HG03103 (cell line): ENCODE data around the gene C11orf91.
"Not testable (repeated sequence)": the region's sequence is repeated elsewhere in the genome, so short reads cannot be mapped to it uniquely, and the experiment has no call there.

Experiments
- ATAC-seq: cut with Tn5 transposase; IDR thresholded peaks from one replicate; pipeline ENCODE4 v1.9.1; 2021; ENCODE audit warnings: low read depth; ENCODE audit not compliant: unreplicated experiment

The C11orf91 gene, protein sequence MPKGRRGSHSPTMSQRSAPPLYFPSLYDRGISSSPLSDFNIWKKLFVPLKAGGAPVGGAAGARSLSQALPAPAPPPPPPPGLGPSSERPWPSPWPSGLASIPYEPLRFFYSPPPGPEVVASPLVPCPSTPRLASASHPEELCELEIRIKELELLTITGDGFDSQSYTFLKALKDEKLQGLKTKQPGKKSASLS

DNA sequence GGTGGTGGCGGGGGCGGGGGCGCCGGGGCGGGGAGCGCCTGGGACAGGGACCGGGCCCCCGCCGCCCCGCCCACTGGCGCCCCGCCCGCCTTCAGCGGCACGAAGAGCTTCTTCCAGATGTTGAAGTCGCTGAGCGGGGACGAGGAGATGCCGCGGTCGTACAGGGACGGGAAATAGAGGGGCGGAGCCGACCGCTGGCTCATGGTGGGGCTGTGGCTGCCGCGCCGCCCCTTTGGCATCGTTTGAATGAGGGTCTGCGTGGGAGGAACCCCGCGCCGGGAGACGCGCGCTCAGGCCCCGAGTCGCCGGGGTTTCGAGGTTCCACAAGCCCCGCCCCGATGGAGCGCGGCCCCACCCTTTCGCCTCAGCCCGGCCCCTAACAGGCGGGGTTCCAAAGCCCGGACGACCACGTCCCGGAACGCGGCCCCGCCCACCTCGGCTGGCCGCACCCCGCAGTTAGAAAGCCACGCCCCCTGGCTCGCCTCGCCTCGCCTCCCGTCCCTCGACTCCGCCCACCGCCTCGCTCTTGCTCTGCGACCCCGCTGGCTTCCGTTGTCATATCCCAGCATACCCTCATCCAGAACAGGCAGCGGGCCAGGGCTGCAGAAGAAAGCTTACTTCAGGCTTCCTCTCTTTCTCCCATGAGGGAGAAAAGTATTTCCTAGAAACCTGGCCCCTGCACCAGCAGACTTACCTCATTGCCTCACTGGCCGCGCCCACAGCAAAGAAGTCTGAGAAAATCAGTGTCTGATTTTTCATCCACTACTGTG, at the start of gene C11orf91:
Gene C11orf91 (minus strand): TSS at position 325 of the 770 bp plus-strand sequence. CDS start 86 bp downstream, at position 239.
- ATAC-seq: peak; percentile 77

DNA sequence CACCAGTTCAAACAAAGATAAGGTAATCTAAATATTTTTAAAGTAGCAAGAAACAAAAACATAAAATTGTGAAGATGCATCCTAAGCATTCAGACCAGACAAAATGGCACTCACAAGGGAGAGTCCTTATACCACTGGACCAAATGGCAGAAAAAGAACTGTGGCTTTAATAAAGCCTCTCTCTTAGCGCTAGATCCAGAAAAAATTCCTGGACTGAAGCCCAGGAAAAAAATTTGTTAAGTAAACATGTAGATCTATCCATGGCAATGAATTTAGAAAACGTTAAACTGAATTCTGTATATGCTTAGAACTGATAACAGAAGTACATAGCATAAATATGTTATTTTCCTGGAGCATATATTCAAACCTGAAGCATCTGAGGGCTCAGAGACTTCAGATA, 47.4 kb upstream of the C11orf91 start:
- no peak for ATAC-seq

DNA sequence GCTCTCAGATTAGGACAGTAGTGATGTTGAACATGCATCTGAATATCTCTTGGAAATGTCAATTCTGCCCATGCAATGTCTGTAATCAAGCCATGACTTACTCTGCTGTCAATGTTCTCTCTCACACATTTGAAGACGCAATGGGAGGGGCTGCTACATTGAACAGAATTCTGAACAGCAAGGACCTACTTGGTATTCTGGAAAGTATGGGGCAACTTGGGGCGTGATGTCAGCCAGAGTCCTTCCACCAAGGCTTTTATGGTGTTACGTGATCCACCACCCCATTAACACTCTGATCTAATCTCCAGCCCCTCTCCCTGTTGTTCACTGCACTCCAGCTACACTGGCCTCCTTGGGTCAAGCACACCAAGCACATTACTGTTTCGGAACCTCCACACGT, 42.7 kb upstream of the C11orf91 start:
- no peak for ATAC-seq

DNA sequence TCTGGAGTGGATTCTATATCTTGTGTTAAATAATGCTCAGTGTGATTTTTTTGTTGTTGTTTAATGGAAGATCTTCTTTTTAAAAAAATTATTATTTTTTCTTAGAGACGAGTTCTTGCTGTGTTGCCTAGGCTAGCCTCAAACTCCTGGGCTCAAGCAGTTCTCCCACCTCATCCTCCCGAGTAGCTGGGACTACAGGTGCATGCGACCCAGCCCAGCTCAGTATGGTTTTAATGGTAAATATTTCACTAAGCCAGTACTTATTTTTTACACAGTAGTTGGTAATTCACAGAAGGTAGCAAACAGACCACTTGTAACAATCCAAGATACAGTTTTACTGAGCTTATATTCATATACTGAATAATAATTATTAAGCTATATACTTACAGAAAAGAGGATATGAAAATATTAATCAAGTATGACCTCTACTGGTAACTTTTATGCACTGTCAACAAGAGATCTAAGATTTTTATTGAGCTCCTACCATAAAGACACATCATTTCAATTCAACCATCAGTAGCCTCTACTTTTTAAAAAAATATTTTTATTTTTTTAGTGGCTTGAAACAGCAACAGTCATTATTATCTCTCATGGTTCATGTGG, 41.7 kb upstream of the C11orf91 start:
- ATAC-seq: no peak

DNA sequence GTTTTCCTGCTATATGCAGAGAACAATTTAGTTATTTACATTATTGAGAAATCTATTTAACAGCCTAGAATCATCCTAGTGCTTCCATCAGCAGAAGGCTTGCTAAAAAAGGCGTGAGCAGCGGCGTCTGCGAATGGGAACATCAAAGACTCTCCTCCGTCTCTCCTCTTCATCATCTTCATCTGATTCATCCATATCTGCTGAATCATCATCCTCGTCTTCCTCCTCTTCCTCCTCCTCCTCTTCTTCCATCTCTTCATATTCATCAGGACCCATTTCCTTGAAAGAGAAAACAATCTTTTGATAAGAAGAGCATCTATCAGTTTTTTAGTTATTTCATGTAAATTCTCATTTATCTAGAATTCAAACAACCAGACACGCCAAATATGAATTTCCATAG, 41.2 kb upstream of the C11orf91 start:
- no peak for ATAC-seq

DNA sequence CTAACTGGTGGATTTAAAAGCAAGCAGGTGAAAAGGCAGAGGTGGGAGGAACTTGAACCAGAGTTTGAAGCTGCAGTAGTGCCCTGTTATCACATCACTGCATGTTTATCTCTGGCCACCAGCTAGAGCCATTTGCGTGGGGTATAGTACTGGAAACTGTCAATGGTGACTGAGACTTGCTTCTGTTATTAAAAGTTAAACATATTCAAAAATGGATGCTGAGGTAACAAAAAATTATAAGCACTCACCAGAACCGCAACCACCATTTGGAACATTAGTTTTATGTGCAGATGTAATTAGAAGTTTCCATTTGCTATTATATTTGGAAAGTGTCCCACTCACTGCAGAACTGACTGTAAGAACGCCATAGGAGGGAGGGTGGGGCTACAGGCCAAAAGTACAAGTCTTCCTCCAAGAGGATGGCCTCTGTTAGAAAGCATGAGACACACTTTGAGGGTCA, 36.8 kb upstream of the C11orf91 start:
- ATAC-seq: no peak

DNA sequence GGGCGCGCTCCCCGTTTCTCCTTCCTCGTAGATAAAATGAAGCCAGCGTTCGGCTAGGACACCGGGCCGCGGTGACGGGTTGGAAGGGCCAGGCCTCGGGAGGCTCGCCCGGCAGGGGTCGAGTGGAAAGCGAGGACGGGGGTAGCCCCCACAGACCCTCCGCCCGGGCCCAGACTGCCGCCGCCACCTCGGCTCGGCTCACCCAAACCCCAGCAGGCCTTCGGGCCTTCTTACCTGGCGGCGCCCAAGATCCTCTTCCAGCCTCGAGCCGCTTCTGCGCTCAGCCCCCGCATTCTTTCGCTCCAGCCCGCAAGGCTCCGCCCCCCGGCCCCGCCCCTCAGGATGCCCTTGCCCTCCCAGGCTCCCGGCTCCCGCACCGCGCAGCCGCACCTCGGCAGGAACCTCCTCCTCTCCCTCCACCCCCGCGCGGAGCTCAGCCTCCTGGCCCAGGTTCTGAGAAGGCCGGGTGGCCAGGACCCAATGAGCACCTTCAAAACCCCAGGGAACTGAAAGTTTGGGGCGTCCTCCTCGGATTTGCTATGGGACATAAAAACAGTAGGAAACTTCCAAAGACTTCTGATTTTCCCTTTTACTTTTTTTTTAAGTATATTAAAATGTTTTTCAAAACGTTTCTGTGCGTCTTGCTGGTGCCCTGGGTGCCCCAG, 35.7 kb upstream of the C11orf91 start, which contains the start of gene CD59:
Gene CD59 (minus strand): TSS at position 276 of the 665 bp plus-strand sequence. CDS start 13,978 bp downstream, outside the sequence.
- ATAC-seq: peak; percentile 50

DNA sequence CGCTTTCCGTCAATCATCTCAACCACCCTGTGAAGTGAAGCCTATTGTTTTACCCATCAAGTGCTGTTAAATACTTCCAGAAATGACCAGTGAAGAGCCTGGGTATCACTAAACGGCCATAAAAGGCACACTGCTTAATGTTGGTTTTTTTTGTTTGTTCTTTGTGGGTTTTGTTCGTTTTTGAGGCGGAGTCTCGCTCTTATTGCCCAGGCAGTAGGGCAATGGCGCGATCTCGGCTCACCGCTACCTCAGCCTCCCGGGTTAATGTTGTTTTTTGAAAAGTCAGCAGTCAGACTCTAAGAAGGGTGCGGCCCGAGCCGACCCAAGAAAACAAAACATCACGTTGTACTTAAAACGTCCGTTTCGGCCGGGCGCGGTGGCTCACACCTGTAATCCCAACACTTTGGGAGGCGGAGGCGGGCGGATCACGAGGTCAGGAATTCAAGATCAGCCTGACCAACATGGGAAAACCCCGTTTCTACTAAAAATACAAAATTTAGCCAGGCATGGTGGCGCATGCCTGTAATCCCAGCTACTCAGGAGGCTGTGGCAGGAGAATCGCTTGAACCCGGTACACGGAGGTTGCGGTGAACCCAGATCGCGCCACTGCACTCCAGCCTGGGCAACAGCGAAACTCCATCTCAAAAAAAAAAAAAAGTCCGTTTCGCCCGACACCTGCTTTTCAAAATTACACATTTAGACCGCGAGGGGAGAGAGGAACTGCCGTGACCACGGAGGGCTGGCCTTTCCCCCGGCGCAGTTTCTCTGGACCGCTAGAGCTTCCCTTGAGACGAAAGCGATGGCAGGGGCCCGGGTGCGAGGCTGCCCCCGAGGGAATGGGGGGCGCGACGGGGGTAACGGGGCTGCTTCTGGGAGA, 34.9 kb upstream of the C11orf91 start:
- peak; percentile 36 for ATAC-seq

DNA sequence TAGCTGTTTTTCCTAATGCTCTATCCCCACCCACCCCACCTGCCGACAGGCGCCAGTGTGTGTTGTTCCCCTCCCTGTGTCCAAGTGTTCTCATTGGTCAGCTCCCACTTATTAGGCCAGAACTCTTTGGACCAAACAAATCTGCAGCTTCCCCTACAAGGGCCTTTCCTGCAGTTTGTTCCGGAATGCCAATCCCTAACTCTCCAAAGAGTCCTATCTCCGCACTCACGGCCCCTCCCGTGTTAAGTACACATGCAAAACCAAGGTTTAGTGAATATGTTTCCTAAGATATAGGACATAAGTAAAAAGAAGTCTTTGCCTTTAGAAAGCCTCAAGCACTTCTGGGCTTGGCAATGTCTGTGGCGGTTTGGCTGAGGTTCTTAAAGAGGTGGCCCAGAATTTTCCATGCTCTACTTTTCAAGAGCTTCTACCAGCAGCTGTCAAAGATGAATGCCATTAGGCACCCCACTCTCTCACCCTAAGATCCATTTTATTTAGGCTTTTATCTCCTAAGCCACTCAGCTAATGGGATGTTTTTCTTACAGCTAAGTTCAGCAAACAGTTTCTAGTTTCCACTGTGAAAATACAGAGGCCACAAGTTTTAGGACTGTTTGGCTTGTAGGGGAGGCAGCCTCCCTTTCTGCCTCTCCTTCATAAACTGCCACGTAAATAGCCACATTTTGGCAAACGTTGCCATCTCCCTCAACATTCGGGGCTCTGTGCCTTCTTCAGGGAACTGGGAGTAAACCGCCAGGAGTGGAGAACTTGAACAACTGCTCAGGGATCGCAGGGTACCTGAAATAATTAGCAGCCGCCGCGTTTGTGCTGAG, 34.0 kb upstream of the C11orf91 start:
- ATAC-seq: no peak

DNA sequence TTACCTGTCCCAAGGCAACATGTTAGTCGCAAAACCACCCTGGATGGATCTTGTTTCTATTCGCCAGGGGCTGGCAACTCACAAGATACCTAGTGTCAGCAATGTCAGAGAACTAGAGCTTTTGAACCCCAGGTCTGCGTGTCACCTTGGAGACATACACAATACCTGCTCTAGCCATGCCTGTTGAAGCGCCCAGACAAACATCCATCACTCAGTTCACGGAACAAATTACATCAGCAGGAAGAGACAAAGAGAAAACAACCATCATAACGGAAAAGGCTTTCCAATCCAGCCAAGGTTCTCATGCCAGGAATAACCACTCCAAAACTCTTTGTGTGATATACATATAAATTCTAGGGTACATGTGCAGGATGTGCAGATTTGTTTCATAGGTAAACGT, 33.4 kb upstream of the C11orf91 start:
- no peak for ATAC-seq

DNA sequence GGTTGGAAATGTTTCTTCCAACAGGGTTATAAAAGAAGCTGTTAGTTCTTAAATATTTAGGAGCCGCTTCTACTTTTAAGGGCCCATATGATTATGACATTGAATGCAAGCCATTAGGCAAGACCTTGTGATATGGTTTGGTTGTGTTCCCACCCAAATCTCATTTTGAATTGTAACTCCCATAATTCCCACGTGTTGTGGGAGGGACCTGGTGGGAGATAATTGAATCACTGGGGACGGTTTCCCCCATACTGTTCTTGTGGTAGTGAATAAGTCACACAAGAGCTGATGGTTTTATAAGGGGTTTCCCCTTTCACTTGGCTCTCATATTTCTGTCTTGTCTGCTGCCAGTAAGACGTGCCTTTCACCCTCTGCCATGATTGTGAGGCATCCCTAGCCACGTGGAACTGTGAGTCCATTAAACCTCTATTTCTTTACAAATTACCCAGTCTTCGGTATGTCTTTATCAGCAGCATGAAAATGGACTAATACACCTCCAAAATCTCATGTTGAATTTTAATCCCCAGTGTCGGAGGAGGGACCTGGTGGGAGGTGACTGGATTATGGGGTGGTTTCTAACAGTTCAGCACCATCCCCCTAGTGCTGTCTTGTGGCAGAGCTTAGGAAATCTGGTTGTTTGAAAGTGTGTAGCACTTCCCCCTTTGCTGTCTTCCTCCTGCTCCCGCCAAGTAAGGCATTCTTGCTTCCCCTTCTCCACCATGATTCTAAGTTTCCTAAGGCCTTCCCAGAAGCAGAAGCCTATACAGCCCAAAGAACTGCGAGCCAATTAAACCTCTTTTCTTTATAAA, 31.3 kb upstream of the C11orf91 start:
- ATAC-seq: no peak

DNA sequence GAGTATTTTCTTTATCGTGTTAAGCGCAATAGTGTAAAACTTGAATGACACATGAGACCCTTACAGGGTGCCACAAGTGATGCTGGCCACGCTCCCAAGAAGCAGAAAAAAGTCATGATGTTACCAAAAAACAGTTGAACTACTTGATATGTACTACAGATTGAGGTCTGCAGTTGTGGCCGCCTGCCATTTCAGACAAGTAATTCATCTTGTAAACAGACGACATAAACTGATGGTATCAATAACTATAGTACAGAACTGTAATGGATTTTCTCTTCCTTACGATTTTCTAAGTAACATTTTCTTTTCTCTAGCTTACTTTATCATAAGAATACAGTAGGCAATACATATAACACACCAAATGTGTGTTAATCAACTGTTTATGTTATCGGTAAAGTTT, 30.1 kb upstream of the C11orf91 start:
- ATAC-seq: no peak

DNA sequence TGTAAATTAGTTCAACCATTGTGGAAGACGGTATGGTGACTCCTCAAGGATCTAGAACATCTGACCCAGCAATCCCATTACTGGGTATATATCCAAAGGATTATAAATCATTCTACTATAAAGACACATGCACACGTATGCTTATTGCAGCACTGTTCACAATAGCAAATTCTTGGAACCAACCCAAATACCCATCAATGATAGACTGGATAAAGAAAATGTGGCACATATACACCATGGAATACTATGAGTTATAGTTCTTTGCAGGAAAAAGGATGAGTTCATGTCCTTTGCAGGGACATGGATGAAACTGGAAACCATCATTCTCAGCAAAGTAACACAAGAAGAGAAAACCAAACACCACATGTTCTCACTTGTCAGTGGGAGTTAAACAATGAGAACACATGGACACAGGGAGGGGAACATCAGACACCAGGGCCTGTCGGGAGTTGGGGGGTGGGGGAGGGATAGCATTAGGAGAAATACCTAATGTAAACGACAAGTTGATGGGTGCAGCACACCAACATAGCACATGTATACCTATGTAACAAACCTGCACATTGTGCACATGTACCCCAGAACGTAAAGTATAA, 28.5 kb upstream of the C11orf91 start:
- not testable (repeated sequence) for ATAC-seq

DNA sequence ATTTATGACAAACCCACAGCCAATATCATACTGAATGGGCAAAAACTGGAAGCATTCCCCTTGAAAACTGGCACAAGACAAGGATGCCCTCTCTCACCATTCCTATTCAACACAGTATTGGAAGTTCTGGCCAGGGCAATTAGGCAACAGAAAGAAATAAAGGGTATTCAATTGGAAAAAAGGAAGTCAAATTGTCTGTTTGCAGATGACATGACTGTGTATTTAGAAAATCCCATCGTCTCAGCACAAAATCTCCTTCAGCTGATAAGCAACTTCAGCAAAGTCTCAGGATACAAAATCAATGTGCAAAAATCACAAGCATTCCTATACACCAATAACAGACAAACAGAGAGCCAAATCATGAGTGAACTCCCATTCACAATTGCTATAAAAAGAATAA, 26.9 kb upstream of the C11orf91 start:
- not testable (repeated sequence) for ATAC-seq

DNA sequence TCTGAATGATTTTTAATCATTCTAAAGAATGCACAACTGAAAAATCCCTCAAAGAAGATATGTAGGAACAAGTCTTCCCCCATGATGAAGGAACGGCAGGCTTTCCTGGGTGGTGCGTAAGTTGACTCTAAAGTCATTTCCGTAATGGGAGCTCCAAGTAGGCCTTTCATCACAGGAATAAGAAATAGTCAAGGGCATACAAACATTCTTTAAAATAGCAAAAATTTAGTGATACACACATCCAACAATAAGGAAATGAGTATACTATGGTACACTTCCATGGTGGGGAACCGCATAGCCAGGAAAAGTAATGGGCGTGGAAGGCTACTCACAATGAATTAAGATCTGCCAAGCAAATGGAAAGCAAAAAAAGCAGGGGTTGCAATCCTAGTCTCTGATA, 24.9 kb upstream of the C11orf91 start:
- no peak for ATAC-seq

DNA sequence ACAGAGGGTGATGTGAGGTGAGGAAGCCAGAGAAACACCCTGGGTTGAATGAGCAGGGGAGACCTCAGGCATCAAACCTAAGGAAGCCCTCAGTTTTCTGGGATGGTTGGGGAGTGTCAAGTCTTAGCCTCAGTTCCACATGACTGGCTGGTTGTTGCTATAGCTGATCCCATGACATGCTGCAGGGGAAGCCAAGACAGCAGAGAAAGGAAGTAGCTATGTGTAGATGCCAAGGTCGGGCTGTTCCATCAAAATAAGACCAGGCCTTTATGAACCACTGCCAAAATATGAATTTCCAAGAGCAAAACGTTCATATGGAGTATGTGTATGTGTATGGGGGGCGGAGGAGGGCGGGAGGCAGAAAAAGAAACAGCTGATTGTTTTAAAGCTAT, 24.0 kb upstream of the C11orf91 start:
- ATAC-seq: no peak

DNA sequence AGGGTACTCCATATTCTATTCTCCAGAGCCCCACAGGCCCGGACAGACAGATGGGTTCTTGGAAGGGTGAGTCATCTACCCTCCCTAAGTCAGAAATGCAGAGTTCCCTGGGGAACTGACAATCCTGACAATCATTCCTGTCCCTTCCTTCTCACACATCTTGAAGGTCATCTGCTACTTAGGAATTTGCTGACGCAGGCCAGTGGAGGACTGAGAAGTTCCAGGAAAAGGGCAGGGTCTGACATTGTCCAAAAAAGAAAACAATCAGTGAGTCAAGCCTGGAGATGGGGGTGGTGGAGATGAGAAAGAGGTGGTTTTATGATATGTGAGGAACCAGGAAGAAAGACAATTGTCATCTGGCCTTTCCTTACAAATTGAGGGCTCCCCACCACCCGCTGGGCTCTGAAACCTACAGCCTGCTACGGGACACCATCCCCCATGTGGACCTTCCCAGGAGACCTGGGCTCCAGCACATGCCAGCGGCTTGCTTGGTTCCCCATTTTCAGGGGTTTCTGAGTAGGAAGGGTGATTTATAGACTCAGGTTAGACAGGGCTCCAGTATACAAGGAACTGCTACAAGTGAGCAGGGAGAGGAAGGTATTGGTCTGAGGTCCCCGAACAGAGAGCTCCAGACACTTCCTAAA, 22.7 kb upstream of the C11orf91 start:
- no peak for ATAC-seq
